HEK293T (cell line): Measurements from ENCODE around the gene CIZ1.
"Not testable (repeated sequence)": the region's sequence is repeated elsewhere in the genome, so short reads cannot be mapped to it uniquely, and the experiment has no call there.

Source experiments
- ARNT ChIP-seq: fragments of 450-650 bp; IDR thresholded peaks from 2 replicates; pipeline ENCODE4 v1.6.1; 2017; ENCODE audit warnings: mild to moderate bottlenecking
- BHLHE40 ChIP-seq: fragments of 450-650 bp; IDR thresholded peaks from 2 replicates; pipeline ENCODE4 v1.6.1; 2016; ENCODE audit warnings: mild to moderate bottlenecking, moderate library complexity, borderline replicate concordance
- FOXK2 ChIP-seq: fragments of 450-650 bp; IDR thresholded peaks from 2 replicates; pipeline ENCODE4 v1.6.1; 2016; ENCODE audit warnings: mild to moderate bottlenecking
- HDGF ChIP-seq: fragments of 450-650 bp; IDR thresholded peaks from 2 replicates; pipeline ENCODE4 v1.6.1; 2017; ENCODE audit warnings: antibody characterized with exemption, borderline replicate concordance
- SP1 ChIP-seq: fragments of 450-650 bp; IDR thresholded peaks from 2 replicates; pipeline ENCODE4 v1.6.1; 2017
- SUZ12 ChIP-seq: fragments of 450-650 bp; IDR thresholded peaks from 2 replicates; pipeline ENCODE4 v1.6.1; 2016; ENCODE audit warnings: mild to moderate bottlenecking
- TARDBP ChIP-seq: fragments of 450-650 bp; IDR thresholded peaks from 2 replicates; pipeline ENCODE4 v1.6.1; 2016
- ZNF384 ChIP-seq: fragments of 450-650 bp; IDR thresholded peaks from 2 replicates; pipeline ENCODE4 v1.6.1; 2016

- not testable (repeated sequence) for TF ChIP-seq BHLHE40, TARDBP, HDGF, ZNF384, SUZ12, FOXK2, SP1, ARNT
Observed at GRCh38 chr9:128130651-128131050, 60.7 kb downstream of the CIZ1 start.
